WTC11 (cell line): ENCODE results near the gene AASS. TPM values are rescaled to one million over a fixed set of nuclear protein-coding genes. Genes with fewer than 3 reads are reported as not detected.

Experiments used
- ATAC-seq: fragments of 200-7000 bp; cut with Tn5 transposase; 2 replicates; pipeline ENCODE4 v1.10.0; 2021; ENCODE audit warnings: mild to moderate bottlenecking, moderate library complexity
- CTCF ChIA-PET: fragments of 300-600 bp; sonication (Branson Sonifier 250); formaldehyde crosslinking; loops from one replicate; lab custom pipeline; 2021; ENCODE audit warnings: antibody characterized with exemption; lab: Charles Lee
- POLR2A ChIA-PET: fragments of 350-600 bp; sonication (Branson Sonifier 250); formaldehyde crosslinking; loops from one replicate; lab custom pipeline; 2021; ENCODE audit warnings: antibody characterized with exemption; lab: Charles Lee
- DNase-seq: peaks from one replicate; pipeline ENCODE4 v3.0.0; 2021; ENCODE audit warnings: low spot score
- H3K27ac Mint-ChIP-seq: 2 replicates; pipeline ENCODE4 v1.8.0; 2021; ENCODE audit warnings: mixed read lengths
- H3K27me3 Mint-ChIP-seq: 2 replicates; pipeline ENCODE4 v1.8.0; 2021; ENCODE audit warnings: low read depth, mild to moderate bottlenecking, moderate library complexity, mixed read lengths
- H3K36me3 Mint-ChIP-seq: 2 replicates; pipeline ENCODE4 v1.8.0; 2021; ENCODE audit warnings: mixed read lengths
- H3K4me1 Mint-ChIP-seq: 2 replicates; pipeline ENCODE4 v1.8.0; 2022; ENCODE audit warnings: mixed read lengths
- H3K4me3 Mint-ChIP-seq: 2 replicates; pipeline ENCODE4 v1.8.0; 2021; ENCODE audit warnings: mild to moderate bottlenecking, moderate library complexity, mixed read lengths
- H3K9me3 Mint-ChIP-seq: 2 replicates; pipeline ENCODE4 v1.8.0; 2021; ENCODE audit warnings: mixed read lengths
- ATF1 ChIP-seq: sonication (generic); formaldehyde crosslinking; IDR thresholded peaks from 2 replicates; pipeline ENCODE4 v1.8.1; 2023; ENCODE audit warnings: mild to moderate bottlenecking, moderate library complexity, missing genetic modification reagents
- ELF4 ChIP-seq: sonication (generic); formaldehyde crosslinking; IDR thresholded peaks from 2 replicates; pipeline ENCODE4 v1.8.1; 2022; ENCODE audit warnings: low read depth, mild to moderate bottlenecking, moderate library complexity, missing genetic modification reagents
- ESRRA ChIP-seq: sonication (generic); formaldehyde crosslinking; IDR thresholded peaks from 2 replicates; pipeline ENCODE4 v1.8.1; 2022; ENCODE audit warnings: mild to moderate bottlenecking, missing genetic modification reagents, borderline replicate concordance
- ETV6 ChIP-seq: sonication (generic); formaldehyde crosslinking; IDR thresholded peaks from 2 replicates; pipeline ENCODE4 v1.8.1; 2022; ENCODE audit warnings: mild to moderate bottlenecking, missing genetic modification reagents
- GABPB1 ChIP-seq: sonication (generic); formaldehyde crosslinking; IDR thresholded peaks from 2 replicates; pipeline ENCODE4 v1.8.1; 2023; ENCODE audit warnings: mild to moderate bottlenecking, missing genetic modification reagents
- GRHL2 ChIP-seq: fragments of 250-450 bp; sonication (Bioruptor Pico); IDR thresholded peaks from 2 replicates; pipeline ENCODE4 v1.8.0; 2022; ENCODE audit warnings: mild to moderate bottlenecking, moderate library complexity; ENCODE audit not compliant: insufficient replicate concordance, severe bottlenecking
- JUN ChIP-seq: sonication (generic); formaldehyde crosslinking; IDR thresholded peaks from 2 replicates; pipeline ENCODE4 v1.8.0; 2023; ENCODE audit warnings: mild to moderate bottlenecking, missing genetic modification reagents
- KAT7 ChIP-seq: sonication (generic); formaldehyde crosslinking; IDR thresholded peaks from 2 replicates; pipeline ENCODE4 v1.8.1; 2023; ENCODE audit warnings: missing genetic modification reagents, mild to moderate bottlenecking, borderline replicate concordance
- MXD4 ChIP-seq: fragments of 250-450 bp; sonication (Bioruptor Pico); IDR thresholded peaks from 2 replicates; pipeline ENCODE4 v1.8.0; 2021; ENCODE audit warnings: mild to moderate bottlenecking, moderate library complexity, borderline replicate concordance
- NFYB ChIP-seq: sonication (generic); formaldehyde crosslinking; conservative IDR thresholded peaks from 2 replicates; pipeline ENCODE4 v1.8.0; 2022; ENCODE audit warnings: low read depth, missing genetic modification reagents
- NR3C1 ChIP-seq: sonication (generic); formaldehyde crosslinking; conservative IDR thresholded peaks from 2 replicates; pipeline ENCODE4 v1.8.1; 2023; ENCODE audit warnings: low read depth, mild to moderate bottlenecking, missing genetic modification reagents
- RORB ChIP-seq: fragments of 250-450 bp; sonication (Bioruptor Pico); IDR thresholded peaks from 2 replicates; pipeline ENCODE4 v1.9.0; 2021; ENCODE audit warnings: mild to moderate bottlenecking
- SP1 ChIP-seq: sonication (generic); formaldehyde crosslinking; conservative IDR thresholded peaks from 2 replicates; pipeline ENCODE4 v1.8.1; 2022; ENCODE audit warnings: missing genetic modification reagents
- TEAD1 ChIP-seq: sonication (generic); formaldehyde crosslinking; IDR thresholded peaks from 2 replicates; pipeline ENCODE4 v1.8.0; 2022; ENCODE audit warnings: mild to moderate bottlenecking, missing genetic modification reagents
- ZNF263 ChIP-seq: sonication (generic); formaldehyde crosslinking; IDR thresholded peaks from 2 replicates; pipeline ENCODE4 v1.8.1; 2022; ENCODE audit warnings: low read depth, mild to moderate bottlenecking, moderate library complexity, missing genetic modification reagents
- total RNA-seq: library from RNA; stranded (reverse); gene quantifications from 3 replicates; pipeline ENCODE4 v1.2.3, GENCODE V29; 2021
- TF ChIP-seq, protein P1 (sequence below): sonication (generic); formaldehyde crosslinking; IDR thresholded peaks from 2 replicates; pipeline ENCODE4 v1.8.1; 2022; ENCODE audit warnings: low read depth, missing genetic modification reagents, borderline replicate concordance
- TF ChIP-seq, protein P2 (sequence below): sonication (generic); formaldehyde crosslinking; conservative IDR thresholded peaks from 2 replicates; pipeline ENCODE4 v1.8.1; 2022; ENCODE audit warnings: mild to moderate bottlenecking, missing genetic modification reagents
- TF ChIP-seq, protein P3 (sequence below): sonication (generic); formaldehyde crosslinking; IDR thresholded peaks from 2 replicates; pipeline ENCODE4 v1.8.1; 2022; ENCODE audit warnings: missing genetic modification reagents, borderline replicate concordance
- TF ChIP-seq, protein P4 (sequence below): fragments of 200-600 bp; IDR thresholded peaks from 2 replicates; pipeline ENCODE4 v1.8.0; 2022; ENCODE audit warnings: antibody characterized with exemption
- TF ChIP-seq, protein P5 (sequence below): sonication (generic); formaldehyde crosslinking; IDR thresholded peaks from 2 replicates; pipeline ENCODE4 v1.8.0; 2023; ENCODE audit warnings: mild to moderate bottlenecking, missing genetic modification reagents

AASS gene
- total RNA-seq, 1 experiment from 2014 or later = 308 TPM

DNA sequence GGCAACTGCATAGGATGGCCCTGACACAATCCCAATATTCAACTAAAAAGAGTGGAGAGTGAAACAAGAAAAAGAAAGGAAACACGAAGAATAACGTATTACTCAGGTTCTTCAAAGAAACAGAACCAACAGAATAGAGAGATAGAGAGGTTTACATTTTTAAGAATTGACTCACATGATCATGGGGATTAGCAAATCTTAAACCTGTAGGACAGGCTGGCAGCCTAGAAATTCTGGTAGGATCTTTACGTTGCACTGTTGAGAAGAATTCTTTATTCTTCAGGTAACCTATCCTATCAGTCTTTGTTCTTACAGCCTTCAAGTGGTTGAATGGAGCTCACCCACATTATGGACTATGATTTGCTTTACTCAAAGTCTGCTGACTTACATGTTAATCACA, 103.9 kb downstream of the AASS start:
- CTCF ChIA-PET = no interaction called here
- DNase-seq (no peak), ATAC-seq (no peak)
- peaks cover 79% of the 10 kb centered on the region for H3K36me3 Mint-ChIP-seq
- no peak for TF ChIP-seq TEAD1 (CRISPR knock-in tag)
- TF ChIP-seq GABPB1 = no peak
- TF ChIP-seq, protein P1, sequence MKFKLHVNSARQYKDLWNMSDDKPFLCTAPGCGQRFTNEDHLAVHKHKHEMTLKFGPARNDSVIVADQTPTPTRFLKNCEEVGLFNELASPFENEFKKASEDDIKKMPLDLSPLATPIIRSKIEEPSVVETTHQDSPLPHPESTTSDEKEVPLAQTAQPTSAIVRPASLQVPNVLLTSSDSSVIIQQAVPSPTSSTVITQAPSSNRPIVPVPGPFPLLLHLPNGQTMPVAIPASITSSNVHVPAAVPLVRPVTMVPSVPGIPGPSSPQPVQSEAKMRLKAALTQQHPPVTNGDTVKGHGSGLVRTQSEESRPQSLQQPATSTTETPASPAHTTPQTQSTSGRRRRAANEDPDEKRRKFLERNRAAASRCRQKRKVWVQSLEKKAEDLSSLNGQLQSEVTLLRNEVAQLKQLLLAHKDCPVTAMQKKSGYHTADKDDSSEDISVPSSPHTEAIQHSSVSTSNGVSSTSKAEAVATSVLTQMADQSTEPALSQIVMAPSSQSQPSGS = no peak
- TF ChIP-seq KAT7 = no peak
- TF ChIP-seq NFYB = no peak
- TF ChIP-seq, protein P2, sequence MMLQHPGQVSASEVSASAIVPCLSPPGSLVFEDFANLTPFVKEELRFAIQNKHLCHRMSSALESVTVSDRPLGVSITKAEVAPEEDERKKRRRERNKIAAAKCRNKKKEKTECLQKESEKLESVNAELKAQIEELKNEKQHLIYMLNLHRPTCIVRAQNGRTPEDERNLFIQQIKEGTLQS = no peak
- H3K4me1 Mint-ChIP-seq = no peaks in the 10 kb centered on the region
- H3K9me3 Mint-ChIP-seq = no peaks in the 10 kb centered on the region
- H3K27ac Mint-ChIP-seq = no peak overlapping the region; the same call in 1 of the 2 replicates
- no peaks in the 10 kb centered on the region for H3K27me3 Mint-ChIP-seq
- POLR2A ChIA-PET = no interaction called here
- H3K4me3 Mint-ChIP-seq = no peak overlapping the region

DNA sequence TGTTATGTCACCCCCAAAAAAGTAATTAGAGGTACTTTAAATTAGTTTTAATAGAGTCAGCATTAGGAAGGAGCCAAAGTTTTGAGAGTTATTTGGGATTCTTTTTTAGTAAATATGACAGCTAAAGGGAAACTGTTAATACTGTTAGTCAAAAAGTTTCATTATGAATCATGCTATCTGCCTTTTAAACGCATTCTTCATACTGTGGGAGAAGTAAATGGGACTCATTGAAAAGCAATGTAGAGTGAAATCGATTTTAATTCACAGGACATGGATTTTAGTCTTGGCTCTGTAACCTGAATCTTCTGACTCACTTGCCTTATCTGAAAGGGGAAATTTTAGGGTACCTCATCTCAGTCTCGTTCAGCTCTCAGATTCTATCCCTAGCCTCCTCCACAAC, 105.1 kb downstream of the AASS start:
- DNase-seq (no peak), ATAC-seq (no peak)
- Mint-ChIP-seq H3K9me3 (no peaks in the 10 kb centered on the region), H3K36me3 (peaks cover 76% of the 10 kb centered on the region), H3K27ac (no peak overlapping the region), H3K27me3 (no peaks in the 10 kb centered on the region), H3K4me3 (no peak overlapping the region), H3K4me1 (no peaks in the 10 kb centered on the region)
- CTCF ChIA-PET = interaction anchor here (0.6 to 0.7 kb wide), 2 partner anchors 23 to 746 kb away, joined by 4 read pairs; no protein-coding TSS in a partner anchor
- POLR2A ChIA-PET = interaction anchor here (0.6 to 0.7 kb wide), 3 partner anchors 18 to 1579 kb away, joined by 3 to 6 read pairs (median 5); no protein-coding TSS in a partner anchor
- TF ChIP-seq ZNF263 (CRISPR knock-in tag) = no peak
- no peak for TF ChIP-seq ESRRA (CRISPR knock-in tag)
- no peak for TF ChIP-seq RORB (CRISPR knock-in tag)

DNA sequence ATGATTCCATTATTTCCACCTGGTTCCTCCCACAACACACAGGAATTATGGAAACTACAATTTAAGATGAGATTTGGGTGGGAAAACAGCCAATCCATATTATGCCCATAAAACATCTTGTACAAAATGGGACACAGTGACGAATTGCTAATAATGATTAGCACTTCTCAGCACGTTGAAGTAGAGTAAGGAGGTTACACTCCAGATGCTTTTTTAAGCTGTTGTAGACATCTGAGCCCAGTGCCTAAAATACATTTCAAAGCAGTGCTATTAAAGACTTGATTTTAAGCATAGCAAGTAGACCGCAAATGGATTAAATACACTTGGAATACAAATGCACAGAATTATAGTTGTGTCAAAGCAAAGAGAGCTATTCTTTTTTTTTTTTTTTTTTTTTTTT, 105.9 kb downstream of the AASS start:
- no peaks in the 10 kb centered on the region for H3K27me3 Mint-ChIP-seq
- ChIA-PET POLR2A (interaction anchor here (0.6 to 0.7 kb wide), 4 partner anchors 17 to 1853 kb away, joined by 3 to 6 read pairs (median 5); no protein-coding TSS in a partner anchor), CTCF (interaction anchor here (0.6 to 0.7 kb wide), 2 partner anchors 23 to 745 kb away, joined by 4 read pairs; no protein-coding TSS in a partner anchor)

More for the DNA sequence above, 105.9 kb downstream of the AASS start:
- H3K9me3 Mint-ChIP-seq = no peaks in the 10 kb centered on the region
- H3K36me3 Mint-ChIP-seq = peaks cover 74% of the 10 kb centered on the region
- H3K4me1 Mint-ChIP-seq = no peaks in the 10 kb centered on the region
- H3K27ac Mint-ChIP-seq = no peak overlapping the region
- DNase-seq = no peak
- H3K4me3 Mint-ChIP-seq = no peak overlapping the region
- TF ChIP-seq MXD4 (CRISPR knock-in tag) (no peak), ATF1 (CRISPR knock-in tag) (no peak), SP1 (CRISPR knock-in tag) (no peak), ETV6 (CRISPR knock-in tag) (no peak), NR3C1 (CRISPR knock-in tag) (no peak), ELF4 (CRISPR knock-in tag) (no peak), JUN (no peak), GRHL2 (CRISPR knock-in tag) (no peak)
- TF ChIP-seq, protein P3, sequence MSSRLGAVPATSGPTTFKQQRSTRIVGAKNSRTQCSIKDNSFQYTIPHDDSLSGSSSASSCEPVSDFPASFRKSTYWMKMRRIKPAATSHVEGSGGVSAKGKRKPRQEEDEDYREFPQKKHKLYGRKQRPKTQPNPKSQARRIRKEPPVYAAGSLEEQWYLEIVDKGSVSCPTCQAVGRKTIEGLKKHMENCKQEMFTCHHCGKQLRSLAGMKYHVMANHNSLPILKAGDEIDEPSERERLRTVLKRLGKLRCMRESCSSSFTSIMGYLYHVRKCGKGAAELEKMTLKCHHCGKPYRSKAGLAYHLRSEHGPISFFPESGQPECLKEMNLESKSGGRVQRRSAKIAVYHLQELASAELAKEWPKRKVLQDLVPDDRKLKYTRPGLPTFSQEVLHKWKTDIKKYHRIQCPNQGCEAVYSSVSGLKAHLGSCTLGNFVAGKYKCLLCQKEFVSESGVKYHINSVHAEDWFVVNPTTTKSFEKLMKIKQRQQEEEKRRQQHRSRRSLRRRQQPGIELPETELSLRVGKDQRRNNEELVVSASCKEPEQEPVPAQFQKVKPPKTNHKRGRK (CRISPR knock-in tag) = no peak
- TF ChIP-seq, protein P4, sequence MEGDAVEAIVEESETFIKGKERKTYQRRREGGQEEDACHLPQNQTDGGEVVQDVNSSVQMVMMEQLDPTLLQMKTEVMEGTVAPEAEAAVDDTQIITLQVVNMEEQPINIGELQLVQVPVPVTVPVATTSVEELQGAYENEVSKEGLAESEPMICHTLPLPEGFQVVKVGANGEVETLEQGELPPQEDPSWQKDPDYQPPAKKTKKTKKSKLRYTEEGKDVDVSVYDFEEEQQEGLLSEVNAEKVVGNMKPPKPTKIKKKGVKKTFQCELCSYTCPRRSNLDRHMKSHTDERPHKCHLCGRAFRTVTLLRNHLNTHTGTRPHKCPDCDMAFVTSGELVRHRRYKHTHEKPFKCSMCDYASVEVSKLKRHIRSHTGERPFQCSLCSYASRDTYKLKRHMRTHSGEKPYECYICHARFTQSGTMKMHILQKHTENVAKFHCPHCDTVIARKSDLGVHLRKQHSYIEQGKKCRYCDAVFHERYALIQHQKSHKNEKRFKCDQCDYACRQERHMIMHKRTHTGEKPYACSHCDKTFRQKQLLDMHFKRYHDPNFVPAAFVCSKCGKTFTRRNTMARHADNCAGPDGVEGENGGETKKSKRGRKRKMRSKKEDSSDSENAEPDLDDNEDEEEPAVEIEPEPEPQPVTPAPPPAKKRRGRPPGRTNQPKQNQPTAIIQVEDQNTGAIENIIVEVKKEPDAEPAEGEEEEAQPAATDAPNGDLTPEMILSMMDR = no peak
- TF ChIP-seq, protein P5, sequence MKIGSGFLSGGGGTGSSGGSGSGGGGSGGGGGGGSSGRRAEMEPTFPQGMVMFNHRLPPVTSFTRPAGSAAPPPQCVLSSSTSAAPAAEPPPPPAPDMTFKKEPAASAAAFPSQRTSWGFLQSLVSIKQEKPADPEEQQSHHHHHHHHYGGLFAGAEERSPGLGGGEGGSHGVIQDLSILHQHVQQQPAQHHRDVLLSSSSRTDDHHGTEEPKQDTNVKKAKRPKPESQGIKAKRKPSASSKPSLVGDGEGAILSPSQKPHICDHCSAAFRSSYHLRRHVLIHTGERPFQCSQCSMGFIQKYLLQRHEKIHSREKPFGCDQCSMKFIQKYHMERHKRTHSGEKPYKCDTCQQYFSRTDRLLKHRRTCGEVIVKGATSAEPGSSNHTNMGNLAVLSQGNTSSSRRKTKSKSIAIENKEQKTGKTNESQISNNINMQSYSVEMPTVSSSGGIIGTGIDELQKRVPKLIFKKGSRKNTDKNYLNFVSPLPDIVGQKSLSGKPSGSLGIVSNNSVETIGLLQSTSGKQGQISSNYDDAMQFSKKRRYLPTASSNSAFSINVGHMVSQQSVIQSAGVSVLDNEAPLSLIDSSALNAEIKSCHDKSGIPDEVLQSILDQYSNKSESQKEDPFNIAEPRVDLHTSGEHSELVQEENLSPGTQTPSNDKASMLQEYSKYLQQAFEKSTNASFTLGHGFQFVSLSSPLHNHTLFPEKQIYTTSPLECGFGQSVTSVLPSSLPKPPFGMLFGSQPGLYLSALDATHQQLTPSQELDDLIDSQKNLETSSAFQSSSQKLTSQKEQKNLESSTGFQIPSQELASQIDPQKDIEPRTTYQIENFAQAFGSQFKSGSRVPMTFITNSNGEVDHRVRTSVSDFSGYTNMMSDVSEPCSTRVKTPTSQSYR (CRISPR knock-in tag) = no peak
- ATAC-seq = no peak
